Regular cardiac myocyte (primary cell): ENCODE results near the gene H1-8. TPM values are rescaled to one million over a fixed set of nuclear protein-coding genes. Genes with fewer than 3 reads are reported as not detected.

Experiments used
- total RNA-seq: library from RNA; depleted of rRNA; stranded (reverse); fragments of >200 nt; gene quantifications from 2 replicates; pipeline ENCODE4 v1.2.3, GENCODE V29; 2014

H1-8 gene, protein sequence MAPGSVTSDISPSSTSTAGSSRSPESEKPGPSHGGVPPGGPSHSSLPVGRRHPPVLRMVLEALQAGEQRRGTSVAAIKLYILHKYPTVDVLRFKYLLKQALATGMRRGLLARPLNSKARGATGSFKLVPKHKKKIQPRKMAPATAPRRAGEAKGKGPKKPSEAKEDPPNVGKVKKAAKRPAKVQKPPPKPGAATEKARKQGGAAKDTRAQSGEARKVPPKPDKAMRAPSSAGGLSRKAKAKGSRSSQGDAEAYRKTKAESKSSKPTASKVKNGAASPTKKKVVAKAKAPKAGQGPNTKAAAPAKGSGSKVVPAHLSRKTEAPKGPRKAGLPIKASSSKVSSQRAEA
- not detected in 2 replicates for total RNA-seq

GRCh38 chr3:129543156-129543790, at the start of gene H1-8:
H1-8 (plus strand) TSS chr3:129543175; CDS start chr3:129543219, 44 bp downstream.

DNA sequence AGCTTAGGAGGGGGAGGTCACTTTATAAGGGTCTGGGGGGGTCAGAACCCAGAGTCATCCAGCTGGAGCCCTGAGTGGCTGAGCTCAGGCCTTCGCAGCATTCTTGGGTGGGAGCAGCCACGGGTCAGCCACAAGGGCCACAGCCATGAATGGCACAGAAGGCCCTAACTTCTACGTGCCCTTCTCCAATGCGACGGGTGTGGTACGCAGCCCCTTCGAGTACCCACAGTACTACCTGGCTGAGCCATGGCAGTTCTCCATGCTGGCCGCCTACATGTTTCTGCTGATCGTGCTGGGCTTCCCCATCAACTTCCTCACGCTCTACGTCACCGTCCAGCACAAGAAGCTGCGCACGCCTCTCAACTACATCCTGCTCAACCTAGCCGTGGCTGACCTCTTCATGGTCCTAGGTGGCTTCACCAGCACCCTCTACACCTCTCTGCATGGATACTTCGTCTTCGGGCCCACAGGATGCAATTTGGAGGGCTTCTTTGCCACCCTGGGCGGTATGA, 14.3 kb upstream of the H1-8 start, which contains the start of gene RHO:
RHO (plus strand) TSS at position 51 of the 512 bp plus-strand sequence; CDS start at position 146, 95 bp downstream.

Other genes starting within 250 kb of the H1-8 start
- gene EFCAB12, start 114.5 kb upstream of the H1-8 start, total RNA-seq = under 0.01 TPM in 1 of 2 replicates, not detected in the other
- gene MBD4, start 103.2 kb upstream of the H1-8 start, total RNA-seq = 18.9 and 26.3 TPM in 2 replicates
- gene IFT122, start 103.0 kb upstream of the H1-8 start, total RNA-seq = 19.7 and 21.1 TPM in 2 replicates
- gene RHO, start 14.5 kb upstream of the H1-8 start, total RNA-seq = not detected in 2 replicates
- gene PLXND1, start 63.5 kb downstream of the H1-8 start, total RNA-seq = 98.7 and 159 TPM in 2 replicates